Muscle layer of colon (tissue), 2 donors: ENCODE results near the gene CBARP.
A peak's percentile ranks its signal among the peaks of the same experiment; 100 is the strongest.
"Not testable (repeated sequence)": the region's sequence is repeated elsewhere in the genome, so short reads cannot be mapped to it uniquely, and the experiment has no call there.

Source experiments
- H3K27ac ChIP-seq: one replicate; pipeline ENCODE4 v1.7.0; 2013; ENCODE audit warnings: low read depth, mild to moderate bottlenecking, low read length, moderate library complexity
- H3K27me3 ChIP-seq, 2 donors: one replicate each; pipeline ENCODE4 v1.7.0; 2013; ENCODE audit warnings: low read length in 2 of 2, mild to moderate bottlenecking in 2 of 2; ENCODE audit not compliant: insufficient read depth in 2 of 2, control insufficient read depth in 1 of 2
- H3K36me3 ChIP-seq: one replicate; pipeline ENCODE4 v1.7.0; 2013; ENCODE audit warnings: mild to moderate bottlenecking, low read length; ENCODE audit not compliant: insufficient read depth
- H3K4me1 ChIP-seq: one replicate; pipeline ENCODE4 v1.7.0; 2013; ENCODE audit warnings: mild to moderate bottlenecking, low read length; ENCODE audit not compliant: insufficient read depth
- H3K4me3 ChIP-seq, 2 donors: one replicate each; pipeline ENCODE4 v1.7.0; 2013; ENCODE audit warnings: low read length in 2 of 2, low read depth in 1 of 2, mild to moderate bottlenecking in 1 of 2, moderate library complexity in 1 of 2
- H3K9ac ChIP-seq: one replicate; pipeline ENCODE4 v1.7.0; 2013; ENCODE audit warnings: low read length
- H3K9me3 ChIP-seq: one replicate; pipeline ENCODE4 v1.7.0; 2013; ENCODE audit warnings: mild to moderate bottlenecking, low read length
- donor health status: abdominal sarcoma.
- donor health status: Adenocarcinoma of cecum.

Gene CBARP

GRCh38 chr19:1247748-1248138, 9.9 kb upstream of the CBARP start:
- Histone ChIP-seq H3K27ac (peak overlapping the region; percentile 99), H3K27me3 (no peaks in the 10 kb centered on the region), H3K36me3 (peaks cover 4% of the 10 kb centered on the region), H3K4me1 (peaks cover 46% of the 10 kb centered on the region), H3K9me3 (no peaks in the 10 kb centered on the region), H3K4me3 (peak overlapping the region in 1 of 2 donors; percentile 63), H3K9ac (peak overlapping the region; percentile 33)

GRCh38 chr19:1246265-1247087, 8.7 kb upstream of the CBARP start:
- not testable (repeated sequence) for H3K4me3 ChIP-seq, H3K36me3 ChIP-seq, H3K9me3 ChIP-seq, H3K9ac ChIP-seq, H3K27me3 ChIP-seq
- Histone ChIP-seq H3K27ac (peak overlapping the region; percentile 95), H3K4me1 (peaks cover 52% of the 10 kb centered on the region)

- peak overlapping the region; percentile 57 for H3K9ac ChIP-seq
- H3K27ac ChIP-seq: peak overlapping the region; percentile 95
- peaks cover 59% of the 10 kb centered on the region for H3K4me1 ChIP-seq
- no peak overlapping the region for H3K4me3 ChIP-seq
- peaks cover 4% of the 10 kb centered on the region for H3K36me3 ChIP-seq
- H3K9me3 ChIP-seq: no peaks in the 10 kb centered on the region
- no peaks in the 10 kb centered on the region for H3K27me3 ChIP-seq
Measured at GRCh38 chr19:1245494-1246264, 7.9 kb upstream of the CBARP start.

- Histone ChIP-seq H3K9me3 (no peaks in the 10 kb centered on the region), H3K4me3 (peak overlapping the region; percentile 32 to 35), H3K27me3 (no peaks in the 10 kb centered on the region), H3K4me1 (peaks cover 59% of the 10 kb centered on the region), H3K9ac (peak overlapping the region; percentile 57), H3K27ac (peak overlapping the region; percentile 95), H3K36me3 (peaks cover 4% of the 10 kb centered on the region)
Measured at GRCh38 chr19:1244693-1245451, 7.1 kb upstream of the CBARP start.

GRCh38 chr19:1243768-1244692, 6.2 kb upstream of the CBARP start:
- peak overlapping the region in 1 of 2 donors; percentile 35 for H3K4me3 ChIP-seq
- H3K27ac ChIP-seq: peak overlapping the region; percentile 95
- H3K9ac ChIP-seq: peak overlapping the region; percentile 57
- H3K4me1 ChIP-seq: peaks cover 59% of the 10 kb centered on the region
- peaks cover 4% of the 10 kb centered on the region for H3K36me3 ChIP-seq
- H3K27me3 ChIP-seq: no peaks in the 10 kb centered on the region
- no peaks in the 10 kb centered on the region for H3K9me3 ChIP-seq

- peaks cover 4% of the 10 kb centered on the region for H3K36me3 ChIP-seq
- peak within 1 kb of the TSS; percentile 21 for H3K9ac ChIP-seq
- peaks cover 0 to under 1% of the 10 kb centered on the region in 2 donors for H3K27me3 ChIP-seq
- H3K4me3 ChIP-seq: peak within 1 kb of the TSS; percentile 64 to 79
- H3K27ac ChIP-seq: peak within 1 kb of the TSS; percentile 97
- H3K9me3 ChIP-seq: no peaks in the 10 kb centered on the region
- H3K4me1 ChIP-seq: peaks cover 55% of the 10 kb centered on the region
Measured at GRCh38 chr19:1241417-1242095, 3.8 kb upstream of the CBARP start, which contains the start of gene ATP5F1D. Gene ATP5F1D (plus strand): TSS chr19:1241751. CDS start chr19:1241851, 100 bp downstream.

GRCh38 chr19:1240925-1241324, 3.1 kb upstream of the CBARP start:
- no peak overlapping the region for H3K9ac ChIP-seq
- H3K27ac ChIP-seq: no peak overlapping the region

GRCh38 chr19:1239796-1240737, 2.3 kb upstream of the CBARP start:
- Histone ChIP-seq H3K4me1 (peaks cover 41% of the 10 kb centered on the region), H3K4me3 (no peak overlapping the region), H3K9ac (no peak overlapping the region), H3K9me3 (no peaks in the 10 kb centered on the region), H3K36me3 (peaks cover 4% of the 10 kb centered on the region), H3K27me3 (peaks cover 0 to 8% of the 10 kb centered on the region in 2 donors), H3K27ac (peak overlapping the region; percentile 81)

More at GRCh38 chr19:1240925-1241324, 3.1 kb upstream of the CBARP start:
- Histone ChIP-seq H3K36me3 (peaks cover 4% of the 10 kb centered on the region), H3K4me1 (peaks cover 49% of the 10 kb centered on the region), H3K9me3 (no peaks in the 10 kb centered on the region), H3K27me3 (peaks cover 0 to 7% of the 10 kb centered on the region in 2 donors), H3K4me3 (peak overlapping the region in 1 of 2 donors; percentile 64)

- peaks cover 35% of the 10 kb centered on the region for H3K4me1 ChIP-seq
- H3K27ac ChIP-seq: peak overlapping the region; percentile 81
- no peaks in the 10 kb centered on the region for H3K9me3 ChIP-seq
- H3K36me3 ChIP-seq: peaks cover 4% of the 10 kb centered on the region
- H3K27me3 ChIP-seq: peaks cover 0 to 8% of the 10 kb centered on the region in 2 donors
- no peak overlapping the region for H3K9ac ChIP-seq
- H3K4me3 ChIP-seq: no peak overlapping the region
Measured at GRCh38 chr19:1239420-1239795, 1.6 kb upstream of the CBARP start.
